Endothelial cell of umbilical vein (primary cell): ENCODE data around the gene GTSE1. TPM values are rescaled to one million over a fixed set of nuclear protein-coding genes. Genes with fewer than 3 reads are reported as not detected.

Source experiments
- BruUV-seq: library from RNA; stranded (reverse); fragments of 400-500 nt; replicated peaks from 2 replicates; lab custom pipeline; 2021; lab: Mats Ljungman, UMichigan
- CTCF ChIA-PET: fragments of 300-600, 350-600 bp; sonication (Branson Sonifier 250); formaldehyde crosslinking; loops from one replicate; lab custom pipeline; 2021; ENCODE audit warnings: antibody characterized with exemption, inconsistent platforms; lab: Charles Lee
- POLR2A ChIA-PET: fragments of 300-600, 350-600 bp; sonication (Branson Sonifier 250); formaldehyde crosslinking; loops from one replicate; lab custom pipeline; 2021; ENCODE audit warnings: antibody characterized with exemption, inconsistent platforms; lab: Charles Lee
- DNase-seq: peaks from one replicate; pipeline ENCODE4 v3.0.0-alpha.2; 2011; ENCODE audit warnings: low read depth, low spot score
- FAIRE-seq: peaks from 2 replicates; lab custom pipeline; 2011; peaks lifted over from hg19 to GRCh38; lab: Jason Lieb, UNC
- H2AFZ ChIP-seq: 2 replicates; pipeline ENCODE4 v1.6.0; 2012; ENCODE audit warnings: low read depth, low read length, control low read depth, inconsistent platforms
- H3K27ac ChIP-seq: 2 replicates; pipeline ENCODE4 v1.5.1; 2011; ENCODE audit warnings: low read depth, mild to moderate bottlenecking, control low read depth, low read length, moderate library complexity; ENCODE audit not compliant: insufficient read depth
- H3K27me3 ChIP-seq, 2 experiments: 2 replicates each; pipeline versions ENCODE4 v1.6.0 to v1.6.1; 2011; ENCODE audit warnings: low read length in 2 of 2, mixed read lengths in 1 of 2; ENCODE audit not compliant: control insufficient read depth in 2 of 2, insufficient read depth in 2 of 2
- H3K36me3 ChIP-seq, 2 experiments: 2 replicates in 1 of 2; 3 replicates in 1 of 2; pipeline ENCODE4 v1.5.1; 2011; ENCODE audit warnings: low read length in 2 of 2, mild to moderate bottlenecking in 1 of 2, moderate library complexity in 1 of 2; ENCODE audit not compliant: control insufficient read depth in 2 of 2, insufficient read depth in 2 of 2; ENCODE audit errors: extremely low read depth in 1 of 2
- H3K4me1 ChIP-seq: 3 replicates; pipeline ENCODE4 v1.5.1; 2011; ENCODE audit warnings: mild to moderate bottlenecking, low read length; ENCODE audit not compliant: control insufficient read depth, insufficient read depth; ENCODE audit errors: extremely low read depth
- H3K4me2 ChIP-seq: 2 replicates; pipeline ENCODE4 v1.6.1; 2011; ENCODE audit warnings: low read length, control low read depth, mixed read lengths; ENCODE audit not compliant: insufficient read depth
- H3K4me3 ChIP-seq, 3 experiments: fragments of 200-600 bp in 1 of 3; sonication (generic), shearing (Covaris generic) in 1 of 3; replicated peaks in 1 of 3; 2 replicates each; pipeline ENCODE4 v1.5.1; 2011 to 2016; ENCODE audit warnings: control low read depth in 3 of 3, low read length in 3 of 3, mild to moderate bottlenecking in 2 of 3, inconsistent platforms in 1 of 3, low read depth in 1 of 3, moderate library complexity in 1 of 3; ENCODE audit not compliant: insufficient read depth in 1 of 3
- H3K79me2 ChIP-seq: 2 replicates; pipeline ENCODE4 v1.6.0; 2012; ENCODE audit warnings: low read length, inconsistent platforms; ENCODE audit not compliant: control insufficient read depth, insufficient read depth
- H3K9ac ChIP-seq: replicated peaks from 2 replicates; pipeline ENCODE3; 2011; ENCODE audit warnings: low read length, control low read depth; ENCODE audit not compliant: insufficient read depth; ENCODE audit errors: extremely low read depth
- H3K9me1 ChIP-seq: replicated peaks from 3 replicates; pipeline ENCODE4 v1.6.0; 2011; ENCODE audit warnings: mild to moderate bottlenecking, low read length; ENCODE audit not compliant: control insufficient read depth, insufficient read depth; ENCODE audit errors: extremely low read depth
- H3K9me3 ChIP-seq: replicated peaks from 2 replicates; pipeline ENCODE4 v1.5.1; 2012; ENCODE audit warnings: low read length, inconsistent platforms; ENCODE audit not compliant: control insufficient read depth, insufficient read depth
- H4K20me1 ChIP-seq: replicated peaks from 2 replicates; pipeline ENCODE3; 2011; ENCODE audit warnings: mild to moderate bottlenecking, low read length; ENCODE audit not compliant: control insufficient read depth, insufficient read depth; ENCODE audit errors: extremely low read depth
- CTCF ChIP-seq, 2 donors: IDR thresholded peaks; 1 replicate in 1 of 2; 2 replicates in 1 of 2; pipeline ENCODE4 v1.5.1; 2011; ENCODE audit warnings: low read length in 2 of 2, mild to moderate bottlenecking in 2 of 2, moderate library complexity in 2 of 2, control low read depth in 1 of 2, inconsistent platforms in 1 of 2, low read depth in 1 of 2; ENCODE audit not compliant: insufficient read depth in 1 of 2; ENCODE audit errors: extremely low read depth in 1 of 2
- FOS ChIP-seq: IDR thresholded peaks from 2 replicates; pipeline ENCODE4 v1.6.1; 2011; ENCODE audit warnings: mild to moderate bottlenecking, low read length, moderate library complexity, borderline replicate concordance; ENCODE audit not compliant: insufficient read depth
- JUN ChIP-seq: IDR thresholded peaks from 2 replicates; pipeline ENCODE4 v1.6.1; 2011; ENCODE audit warnings: borderline replicate concordance, low read depth; ENCODE audit not compliant: insufficient read length, insufficient read depth
- MAX ChIP-seq: IDR thresholded peaks from 2 replicates; pipeline ENCODE4 v1.6.1; 2011; ENCODE audit not compliant: insufficient read depth, insufficient read length
- MYC ChIP-seq: IDR thresholded peaks from one replicate; pipeline ENCODE4 v1.6.1; 2011; ENCODE audit warnings: mild to moderate bottlenecking, low read depth, low read length
- POLR2A ChIP-seq: IDR thresholded peaks from 2 replicates; pipeline ENCODE4 v1.6.1; 2012; ENCODE audit warnings: low read depth, mild to moderate bottlenecking, control low read depth, low read length
- POLR2AphosphoS5 ChIP-seq: IDR thresholded peaks from 2 replicates; pipeline ENCODE4 v1.6.1; 2012; ENCODE audit warnings: low read depth, mild to moderate bottlenecking, control low read depth, low read length, moderate library complexity; ENCODE audit not compliant: insufficient read depth
- dilution Hi-C: fragments of 300-500 bp; cut with MboI; formaldehyde crosslinking; loops from one replicate; pipeline ENCODE4 v1.15.0; 2019; ENCODE audit warnings: low sequenced_read_pairs; ENCODE audit not compliant: extremely low pct_ligation_motif_present
- intact Hi-C: fragments of 100-400 bp; cut with micrococcal nuclease; formaldehyde crosslinking; loops from one replicate; pipeline ENCODE4 v1.10.0; 2022
- polyA plus RNA-seq, 4 experiments: library from polyadenylated mRNA; depleted of rRNA in 3 of 4; stranded (reverse) in 3 of 4; unstranded in 1 of 4; fragments of >200 nt; gene quantifications; 2 replicates each; pipeline versions ENCODE4 v1.2.1 to v1.2.3, GENCODE V29; 2011 to 2012; ENCODE audit warnings: missing spikeins in 1 of 4
- total RNA-seq: library from RNA; stranded (reverse); gene quantifications from 2 replicates; pipeline ENCODE4 v1.2.3, GENCODE V29; 2021

Gene GTSE1
- total and polyA plus RNA-seq, 2 donors (not counting 3 experiments of a cell fraction or from before 2014, with no cell fraction given) = 25.9 to 57.2 TPM

GRCh38 chr22:46286006-46286405 lies 10.7 kb upstream of the GTSE1 start:
- Histone ChIP-seq H3K36me3 (peaks cover 5 to 21% of the 10 kb centered on the region in 2 experiments), H3K9ac (no peak overlapping the region), H3K9me1 (no peaks in the 10 kb centered on the region), H2AFZ (no peak overlapping the region), H3K9me3 (no peaks in the 10 kb centered on the region), H3K27me3 (no peaks in the 10 kb centered on the region), H3K4me3 (no peak overlapping the region), H3K4me2 (no peak overlapping the region), H3K27ac (no peak overlapping the region), H3K4me1 (peaks cover 16% of the 10 kb centered on the region), H4K20me1 (no peaks in the 10 kb centered on the region), H3K79me2 (no peaks in the 10 kb centered on the region)
- dilution Hi-C loops = no loop called here
- no peak for FAIRE-seq
- POLR2A ChIA-PET = no interaction called here
- CTCF ChIA-PET = interaction anchor here (0.7 to 2.2 kb wide), 2 partner anchors 16 to 846 kb away, joined by 4 to 7 read pairs; no protein-coding TSS in a partner anchor
- no peak for DNase-seq
- TF ChIP-seq POLR2A (no peak), MYC (no peak), POLR2AphosphoS5 (no peak), CTCF (IDR thresholded peaks at IDR 0.05; ENCODE audit: extremely low read depth in 1 of 2, insufficient read depth in 1 of 2, low read depth in 1 of 2, low read length in 2 of 2) (no peak), MAX (no peak), JUN (no peak), FOS (no peak)
- BruUV-seq = no TSS peak
- intact Hi-C loops = no loop called here
